ENCODE data around the gene DNAJC1. TPM values are rescaled to one million over a fixed set of nuclear protein-coding genes. Genes with fewer than 3 reads are reported as not detected.

The DNAJC1 gene
- total and polyA plus RNA-seq, 2 of the 8 experiments (the other 6 are each of a cell fraction or from before 2014, with no cell fraction given), result 6.8 to 14.8 TPM

DNA sequence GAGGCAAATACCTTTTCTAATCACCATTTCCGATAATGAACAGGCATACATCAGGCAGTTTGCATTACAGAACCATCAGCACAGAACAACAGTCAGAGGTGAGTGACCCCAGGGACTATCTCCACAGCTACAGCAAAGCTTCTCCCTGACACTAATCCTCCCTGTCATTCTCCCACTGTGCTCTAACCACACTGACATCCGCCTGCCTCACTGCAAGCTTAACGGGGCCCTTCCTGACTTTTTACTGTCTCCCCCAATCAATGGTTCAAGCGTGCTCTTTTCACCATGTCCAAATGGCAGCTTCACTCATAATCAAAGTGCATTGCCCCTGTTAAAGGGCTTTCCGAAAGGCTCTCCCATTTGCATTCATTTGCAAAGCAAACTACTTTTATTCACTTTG lies 196.3 kb downstream of the DNAJC1 start:
- Histone ChIP-seq H3K56ac (replicated peaks; ENCODE audit: insufficient read length, low read depth, low read length) (no peak overlapping the region), H3K23me2 (ENCODE audit: low read depth, low read length) (no peaks in the 10 kb centered on the region; the same call in 1 of the 2 replicates), H2BK20ac (ENCODE audit: low read length) (no peak overlapping the region), H3K27me3 (replicated peaks in 1 of 4; ENCODE audit: control insufficient read depth in 3 of 4, extremely low read depth in 1 of 4, insufficient read depth in 3 of 4, low read length in 3 of 4) (no peaks in the 10 kb centered on the region), H4K5ac (ENCODE audit: insufficient read length, low read depth, low read length) (no peak overlapping the region), H3K4ac (replicated peaks; ENCODE audit: insufficient read length, low read depth, low read length) (no peak overlapping the region), H2BK120ac (replicated peaks; ENCODE audit: low read depth, low read length) (no peak overlapping the region), H3K9ac (replicated peaks in 1 of 4; ENCODE audit: extremely low read depth in 1 of 4, low read depth in 3 of 4, low read length in 3 of 4) (no peak overlapping the region), H3K14ac (ENCODE audit: insufficient read length) (no peak overlapping the region), H2AK5ac (ENCODE audit: low read depth, low read length) (no peak overlapping the region), H3K18ac (ENCODE audit: extremely low read depth, low read length) (no peak overlapping the region), H4K8ac (ENCODE audit: extremely low read depth, insufficient read depth, low read length) (no peak overlapping the region), H2AFZ (ENCODE audit: low read length) (no peak overlapping the region), H3K4me1 (replicated peaks in 1 of 4; ENCODE audit: control insufficient read depth in 3 of 4, insufficient read depth in 4 of 4, low read length in 3 of 4) (peaks cover 3 to 13% (median 9%) of the 10 kb centered on the region in 4 experiments; a peak in 6 of 7 replicates), H2BK12ac (ENCODE audit: low read depth, low read length) (no peak overlapping the region), H4K91ac (replicated peaks; ENCODE audit: insufficient read length, low read length) (no peak overlapping the region), H3K9me3 (ENCODE audit: insufficient read depth in 2 of 2, low read depth in 1 of 2, low read length in 1 of 2) (no peaks in the 10 kb centered on the region), H4K20me1 (replicated peaks in 1 of 2; ENCODE audit: control insufficient read depth in 1 of 2, insufficient read depth in 2 of 2, low read length in 2 of 2) (no peaks in the 10 kb centered on the region), H3K27ac (ENCODE audit: low read depth, low read length) (no peak overlapping the region), H3K36me3 (ENCODE audit: control insufficient read depth in 2 of 4, insufficient read depth in 4 of 4, low read length in 3 of 4) (no peaks in the 10 kb centered on the region), H3K4me3 (ENCODE audit: extremely low read depth in 1 of 4, insufficient read depth in 2 of 4, low read depth in 3 of 4, low read length in 4 of 4) (peak overlapping the region in 1 of 4 experiments; percentile 5; a peak in 1 of 8 replicates), H2BK5ac (ENCODE audit: low read depth, low read length) (no peak overlapping the region), H3K4me2 (ENCODE audit: insufficient read depth in 1 of 2, low read depth in 2 of 2, low read length in 2 of 2) (peak overlapping the region; percentile 35 to 40; a peak in 2 of 4 replicates), H3K79me2 (ENCODE audit: control insufficient read depth in 1 of 2, insufficient read depth in 2 of 2, low read length in 2 of 2) (no peaks in the 10 kb centered on the region), H3K23ac (ENCODE audit: insufficient read length) (no peak overlapping the region), H2BK15ac (ENCODE audit: low read length) (no peak overlapping the region), H3K79me1 (ENCODE audit: low read depth, low read length) (no peaks in the 10 kb centered on the region)
- ChIA-PET CTCF (ENCODE audit: partially characterized antibody) (interaction anchor here (0.8 to 1.6 kb wide), 3 partner anchors 9 to 114 kb away, joined by 3 to 5 read pairs (median 4); no protein-coding TSS in a partner anchor), POLR2A (ENCODE audit: partially characterized antibody) (interaction anchor here (0.6 kb wide), 1 partner anchor 311 kb away, joined by 3 read pairs; no protein-coding TSS in a partner anchor)
- WGBS, 2 experiments (ENCODE audit: extremely low coverage in 1 of 2, insufficient coverage in 1 of 2, insufficient read length in 1 of 2, insufficient replicate concordance in 2 of 2, low coverage in 1 of 2, low lambda C conversion rate in 2 of 2, missing lambda C conversion rate in 1 of 2), result 4% methylated on average over 5 of the region's 5 CpGs; no CpG with 5 or more reads in 1 of the 2 experiments
- FAIRE-seq (peak; percentile 99), DNase-seq (ENCODE audit: low read depth in 1 of 2, low spot score in 2 of 2) (peak in 1 of 2 experiments; percentile 23)
- TF ChIP-seq JUND (IDR thresholded peaks at IDR 0.05; ENCODE audit: low read length) (no peak), GABPA (IDR thresholded peaks at IDR 0.05; ENCODE audit: borderline replicate concordance, insufficient read depth, low read length) (no peak), SIRT6 (IDR thresholded peaks at IDR 0.05; ENCODE audit: low read length) (no peak), TAF1 (IDR thresholded peaks at IDR 0.05; ENCODE audit: low read depth, low read length) (no peak), RAD21 (IDR thresholded peaks at IDR 0.05 in 1 of 2, conservative IDR thresholded peaks at IDR 0.05 in 1 of 2; ENCODE audit: low read depth in 2 of 2, low read length in 2 of 2) (0 out of 4 replicates have a peak, but pooled peaks of 1 of the 2 experiments have one; percentile 4), FOSL1 (IDR thresholded peaks at IDR 0.05; ENCODE audit: insufficient read depth, low read depth, low read length) (no peak)
- TF ChIP-seq, protein P1, sequence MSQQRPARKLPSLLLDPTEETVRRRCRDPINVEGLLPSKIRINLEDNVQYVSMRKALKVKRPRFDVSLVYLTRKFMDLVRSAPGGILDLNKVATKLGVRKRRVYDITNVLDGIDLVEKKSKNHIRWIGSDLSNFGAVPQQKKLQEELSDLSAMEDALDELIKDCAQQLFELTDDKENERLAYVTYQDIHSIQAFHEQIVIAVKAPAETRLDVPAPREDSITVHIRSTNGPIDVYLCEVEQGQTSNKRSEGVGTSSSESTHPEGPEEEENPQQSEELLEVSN (IDR thresholded peaks at IDR 0.05), result no peak
